CD14-positive monocyte (primary cell): ENCODE measurements around the gene CFAP299. TPM values are rescaled to one million over a fixed set of nuclear protein-coding genes. Genes with fewer than 3 reads are reported as not detected.

Experiments used
- DNase-seq, 3 donors: peaks; one replicate each; pipeline ENCODE4 v3.0.0-alpha.2; 2011 to 2022
- H2AFZ ChIP-seq: 2 replicates; pipeline ENCODE4 v1.6.0; 2012; ENCODE audit warnings: mild to moderate bottlenecking, low read depth, low read length, inconsistent platforms; ENCODE audit not compliant: insufficient read depth, poor library complexity, severe bottlenecking
- H3K27ac ChIP-seq, 2 donors: 1 replicate in 1 of 2; 2 replicates in 1 of 2; pipeline ENCODE4 v1.5.1; 2012 to 2013; ENCODE audit warnings: low read length in 2 of 2, control low read depth in 1 of 2, inconsistent platforms in 1 of 2, low read depth in 1 of 2, mild to moderate bottlenecking in 1 of 2
- H3K27me3 ChIP-seq, 2 donors: one replicate each; pipeline versions ENCODE4 v1.6.0 to v1.6.1; 2011 to 2013; ENCODE audit warnings: low read length in 2 of 2; ENCODE audit not compliant: control insufficient read depth in 2 of 2, insufficient read depth in 2 of 2
- H3K36me3 ChIP-seq, 2 donors: replicated peaks in 1 of 2; 1 replicate in 1 of 2; 2 replicates in 1 of 2; pipeline versions ENCODE4 v1.5.1 to v1.6.1; 2012 to 2013; ENCODE audit warnings: low read length in 2 of 2, control low read depth in 1 of 2, inconsistent platforms in 1 of 2, mild to moderate bottlenecking in 1 of 2; ENCODE audit not compliant: insufficient read depth in 2 of 2, control insufficient read depth in 1 of 2
- H3K4me1 ChIP-seq, 2 donors: 1 replicate in 1 of 2; 2 replicates in 1 of 2; pipeline versions ENCODE4 v1.5.1 to v1.6.1; 2012 to 2013; ENCODE audit warnings: low read length in 2 of 2, control low read depth in 1 of 2, inconsistent platforms in 1 of 2, mild to moderate bottlenecking in 1 of 2, moderate library complexity in 1 of 2; ENCODE audit not compliant: insufficient read depth in 2 of 2, control insufficient read depth in 1 of 2
- H3K4me2 ChIP-seq: replicated peaks from 2 replicates; pipeline ENCODE3; 2012; ENCODE audit warnings: low read length, moderate library complexity, mild to moderate bottlenecking; ENCODE audit not compliant: poor library complexity, severe bottlenecking; ENCODE audit errors: extremely low read depth
- H3K4me3 ChIP-seq, 3 experiments: fragments of 200-600 bp in 1 of 3; sonication (generic) in 1 of 3; replicated peaks in 1 of 3; 1 replicate in 2 of 3; 2 replicates in 1 of 3; pipeline ENCODE4 v1.5.1; 2011 to 2013; ENCODE audit warnings: low read length in 3 of 3, mild to moderate bottlenecking in 3 of 3, control low read depth in 2 of 3, low read depth in 2 of 3, inconsistent platforms in 1 of 3, moderate library complexity in 1 of 3
- H3K79me2 ChIP-seq: 2 replicates; pipeline ENCODE4 v1.6.0; 2012; ENCODE audit warnings: mild to moderate bottlenecking, control low read depth, inconsistent platforms, low read length, moderate library complexity; ENCODE audit not compliant: insufficient read depth
- H3K9ac ChIP-seq: 2 replicates; pipeline ENCODE4 v1.6.0; 2017; ENCODE audit warnings: low read length, mild to moderate bottlenecking; ENCODE audit not compliant: insufficient read depth, poor library complexity, severe bottlenecking
- H3K9me3 ChIP-seq, 2 donors: replicated peaks in 1 of 2; 1 replicate in 1 of 2; 2 replicates in 1 of 2; pipeline versions ENCODE4 v1.5.1 to v1.6.1; 2012 to 2013; ENCODE audit warnings: low read length in 2 of 2, control low read depth in 1 of 2; ENCODE audit not compliant: control insufficient read depth in 1 of 2, insufficient read depth in 1 of 2
- H4K20me1 ChIP-seq: 2 replicates; pipeline ENCODE4 v1.6.0; 2012; ENCODE audit warnings: mild to moderate bottlenecking, low read length, control low read depth, moderate library complexity; ENCODE audit not compliant: insufficient read depth
- H3K27ac Mint-ChIP-seq, 7 donors: one replicate each; pipeline ENCODE4 v1.8.0; 2020; ENCODE audit warnings: mild to moderate bottlenecking in 7 of 7, mixed read lengths in 7 of 7, moderate library complexity in 6 of 7, inconsistent platforms in 2 of 7
- H3K27me3 Mint-ChIP-seq, 3 donors: one replicate each; pipeline ENCODE4 v1.8.0; 2021 to 2022; ENCODE audit warnings: low read depth in 3 of 3, mild to moderate bottlenecking in 3 of 3, mixed read lengths in 3 of 3, moderate library complexity in 3 of 3, inconsistent platforms in 1 of 3
- H3K36me3 Mint-ChIP-seq, 2 donors: one replicate each; pipeline ENCODE4 v1.8.0; 2020; ENCODE audit warnings: mixed read lengths in 2 of 2, inconsistent platforms in 1 of 2, mild to moderate bottlenecking in 1 of 2
- H3K4me1 Mint-ChIP-seq: one replicate; pipeline ENCODE4 v1.8.0; 2020; ENCODE audit warnings: mild to moderate bottlenecking, mixed read lengths
- H3K4me3 Mint-ChIP-seq, 2 donors: one replicate each; pipeline ENCODE4 v1.8.0; 2020; ENCODE audit warnings: mild to moderate bottlenecking in 2 of 2, mixed read lengths in 2 of 2, moderate library complexity in 1 of 2
- H3K9me3 Mint-ChIP-seq, 7 donors: one replicate each; pipeline ENCODE4 v1.8.0; 2020 to 2022; ENCODE audit warnings: mixed read lengths in 7 of 7, mild to moderate bottlenecking in 6 of 7, moderate library complexity in 6 of 7, inconsistent platforms in 2 of 7
- CTCF ChIP-seq: fragments of 200-600 bp; IDR thresholded peaks from one replicate; pipeline ENCODE4 v1.8.0; 2022; ENCODE audit warnings: antibody characterized with exemption, mild to moderate bottlenecking
- WGBS: methylation state at CpG from one replicate; pipeline ENCODE4 v1.1.5; 2013; ENCODE audit warnings: missing lambda C conversion rate; ENCODE audit not compliant: insufficient coverage; 5-methylcytosine and 5-hydroxymethylcytosine counted together
- intact Hi-C, 2 donors: fragments of 100-400 bp; cut with micrococcal nuclease; formaldehyde crosslinking; loops; one replicate each; pipeline versions ENCODE4 v1.15.0 to v1.15.1; 2023
- polyA plus RNA-seq, 3 donors: library from polyadenylated mRNA; depleted of rRNA in 1 of 3; unstranded in 2 of 3; stranded (reverse) in 1 of 3; fragments of 300-500 nt in 2 of 3; fragments of >200 nt in 1 of 3; fragmentation: Illumina TruSeq in 2 of 3; gene quantifications; 1 replicate in 2 of 3; 2 replicates in 1 of 3; pipeline ENCODE4 v1.2.3, GENCODE V29; 2012 to 2021

Gene CFAP299
- polyA plus RNA-seq, 3 donors = not detected

DNA sequence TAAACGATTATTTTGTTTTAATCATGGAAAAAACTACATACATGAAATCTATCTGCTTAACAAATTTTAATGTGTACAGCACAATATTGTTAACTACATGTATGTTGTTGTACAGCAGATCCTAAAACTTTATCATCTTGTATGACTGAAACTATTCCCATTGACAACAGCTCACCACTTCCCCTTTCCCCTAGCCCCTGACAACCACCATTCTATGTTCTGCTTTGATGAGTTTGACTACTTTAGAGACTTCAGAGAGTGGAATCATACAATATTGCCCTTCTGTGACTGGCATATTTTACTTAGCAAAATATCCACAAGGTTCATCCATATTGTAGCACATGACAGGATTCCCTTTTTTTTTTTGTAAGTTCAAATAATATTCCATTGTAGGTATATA, 185.9 kb downstream of the CFAP299 start:
- DNase-seq = no peak
- Mint-ChIP-seq H3K4me3 (no peak overlapping the region), H3K36me3 (no peaks in the 10 kb centered on the region), H3K4me1 (no peaks in the 10 kb centered on the region), H3K9me3 (peaks cover 0 to 2% (median 0%) of the 10 kb centered on the region in 7 donors), H3K27me3 (no peaks in the 10 kb centered on the region), H3K27ac (no peak overlapping the region)
- H3K27ac ChIP-seq = no peak overlapping the region
- H3K4me2 ChIP-seq = no peak overlapping the region
- intact Hi-C loops = no loop called here
- H3K27me3 ChIP-seq = no peaks in the 10 kb centered on the region
- WGBS = no CpG with 5 or more reads among the region's 1 CpG
- no peaks in the 10 kb centered on the region for H3K9me3 ChIP-seq
- no peaks in the 10 kb centered on the region for H3K79me2 ChIP-seq
- no peaks in the 10 kb centered on the region for H3K36me3 ChIP-seq
- H3K4me1 ChIP-seq = no peaks in the 10 kb centered on the region
- no peaks in the 10 kb centered on the region for H4K20me1 ChIP-seq
- TF ChIP-seq CTCF = no peak
- H2AFZ ChIP-seq = no peak overlapping the region
- H3K4me3 ChIP-seq = no peak overlapping the region
- no peak overlapping the region for H3K9ac ChIP-seq

GRCh38 chr4:80526697-80527096, 191.2 kb downstream of the CFAP299 start:
- Histone ChIP-seq H3K9me3 (no peaks in the 10 kb centered on the region), H3K27me3 (no peaks in the 10 kb centered on the region), H3K4me2 (no peak overlapping the region), H3K4me3 (no peak overlapping the region), H3K27ac (no peak overlapping the region), H2AFZ (no peak overlapping the region), H3K79me2 (no peaks in the 10 kb centered on the region), H3K36me3 (no peaks in the 10 kb centered on the region), H4K20me1 (no peaks in the 10 kb centered on the region), H3K9ac (no peak overlapping the region), H3K4me1 (no peaks in the 10 kb centered on the region)
- WGBS = no CpG with 5 or more reads among the region's 2 CpGs
- TF ChIP-seq CTCF = no peak
- Mint-ChIP-seq H3K9me3 (peaks cover 0 to 2% (median 0%) of the 10 kb centered on the region in 7 donors), H3K4me1 (no peaks in the 10 kb centered on the region), H3K36me3 (no peaks in the 10 kb centered on the region), H3K27me3 (peaks cover 0 to 5% (median 4%) of the 10 kb centered on the region in 3 donors), H3K27ac (no peak overlapping the region), H3K4me3 (no peak overlapping the region)
- intact Hi-C loops = no loop called here
- no peak for DNase-seq
